ENCODE measurements around the gene LMF1. TPM values are rescaled to one million over a fixed set of nuclear protein-coding genes. Genes with fewer than 3 reads are reported as not detected.
A peak's percentile ranks its signal among the peaks of the same experiment; 100 is the strongest.

Gene LMF1
- total and polyA plus RNA-seq, 2 of the 13 experiments (the other 11 are each of a cell fraction or from before 2014, with no cell fraction given), result 6.8 to 8.5 TPM

- ChIA-PET POLR2A (no interaction called here), CTCF (ENCODE audit: low intra/inter-chr PET ratio, low total read pairs) (no interaction called here)
- Histone ChIP-seq H3K27ac (ENCODE audit: extremely low read length, insufficient read depth, low read length) (no peak overlapping the region), H3K4me1 (ENCODE audit: insufficient read depth, low read length) (peaks cover 33% of the 10 kb centered on the region), H3K9ac (ENCODE audit: insufficient read depth, low read depth, low read length) (no peak overlapping the region), H3K27me3 (ENCODE audit: control insufficient read depth in 1 of 2, insufficient read depth in 2 of 2, low read length in 2 of 2) (no peaks in the 10 kb centered on the region), H3K9me3 (ENCODE audit: low read length) (peaks cover 9% of the 10 kb centered on the region), H3K4me3 (replicated peaks in 1 of 3; ENCODE audit: insufficient read depth in 1 of 3, low read depth in 2 of 3, low read length in 3 of 3) (no peak overlapping the region), H3K36me3 (replicated peaks in 1 of 2; ENCODE audit: control insufficient read depth in 1 of 2, insufficient read depth in 2 of 2, low read length in 2 of 2) (no peaks in the 10 kb centered on the region), H4K20me1 (ENCODE audit: insufficient read depth, low read length) (peaks cover 4% of the 10 kb centered on the region; the same call in 1 of the 2 replicates), H2AFZ (ENCODE audit: low read length) (no peak overlapping the region), H3K4me2 (ENCODE audit: low read depth, low read length) (no peak overlapping the region), H3K79me2 (ENCODE audit: insufficient read depth, low read length) (no peaks in the 10 kb centered on the region)
- intact Hi-C loops (cut with micrococcal nuclease; ENCODE audit: unreplicated experiment) (no loop called here), in situ Hi-C loops (cut with HindIII; ENCODE audit: extremely low pct_ligation_motif_present, low pct_unique_long_range_greater_than_20kb) (no loop called here)
- DNase-seq (ENCODE audit: low spot score) (no peak), ATAC-seq (no peak), FAIRE-seq (no peak)
- TF ChIP-seq ZBTB33 (CRISPR knock-in tag; IDR thresholded peaks at IDR 0.05), result peak; percentile 85; the same call in 1 of the 2 replicates
- TF ChIP-seq MTF1 (CRISPR knock-in tag; IDR thresholded peaks at IDR 0.05), result no peak
- TF ChIP-seq JUNB (CRISPR knock-in tag; IDR thresholded peaks at IDR 0.05; ENCODE audit: borderline replicate concordance), result 0 out of 2 replicates have a peak, but pooled peaks have one; percentile 18
- BruUV-seq (replicated peaks), result no TSS peak
- 96% methylated on average over 36 of the region's 45 CpGs for WGBS (ENCODE audit: low lambda C conversion rate)
Observed at GRCh38 chr16:909281-910000, 61.3 kb downstream of the LMF1 start.

DNA sequence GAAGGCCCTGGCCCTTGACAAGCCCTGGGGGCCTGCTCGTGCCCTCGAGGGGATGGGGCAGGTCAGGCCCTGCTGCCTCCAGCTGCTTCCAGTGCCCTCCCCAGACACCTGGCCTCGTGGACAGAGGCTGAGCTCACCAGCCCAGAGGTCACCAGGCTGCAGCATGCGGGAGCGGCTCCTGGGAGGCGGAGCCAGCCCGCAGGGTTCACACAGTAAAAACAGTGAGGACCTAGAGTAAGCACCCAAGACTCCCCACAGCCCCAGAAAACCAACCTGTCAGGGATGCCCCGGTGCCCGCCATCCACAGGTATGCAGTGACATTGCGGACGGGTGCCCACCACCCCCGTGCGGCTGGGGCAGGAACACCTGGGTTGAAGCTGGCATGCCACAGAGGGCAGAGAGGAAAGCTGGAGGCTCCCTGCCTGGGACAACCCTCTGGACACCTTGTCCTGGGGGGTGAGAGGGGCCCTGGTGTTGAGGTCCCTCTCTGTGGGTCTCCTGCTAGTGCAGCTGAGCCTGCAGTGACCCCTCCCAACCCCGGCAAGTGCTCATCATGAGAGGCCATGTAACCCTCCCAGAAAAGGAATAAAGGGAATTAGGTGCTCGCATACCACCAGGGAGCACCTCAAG lies 62.1 kb downstream of the LMF1 start:
- CTCF ChIA-PET (ENCODE audit: low intra/inter-chr PET ratio, low total read pairs), result no interaction called here
- Histone ChIP-seq H3K79me2 (ENCODE audit: insufficient read depth, low read length) (no peaks in the 10 kb centered on the region), H3K27me3 (ENCODE audit: control insufficient read depth in 1 of 2, insufficient read depth in 2 of 2, low read length in 2 of 2) (no peaks in the 10 kb centered on the region), H3K4me2 (ENCODE audit: low read depth, low read length) (no peak overlapping the region), H3K4me3 (replicated peaks in 1 of 3; ENCODE audit: insufficient read depth in 1 of 3, low read depth in 2 of 3, low read length in 3 of 3) (no peak overlapping the region), H2AFZ (ENCODE audit: low read length) (no peak overlapping the region), H4K20me1 (ENCODE audit: insufficient read depth, low read length) (peaks cover 4% of the 10 kb centered on the region; the same call in 1 of the 2 replicates), H3K4me1 (ENCODE audit: insufficient read depth, low read length) (peaks cover 29% of the 10 kb centered on the region), H3K9me3 (ENCODE audit: low read length) (peaks cover 9% of the 10 kb centered on the region), H3K9ac (ENCODE audit: insufficient read depth, low read depth, low read length) (no peak overlapping the region), H3K27ac (ENCODE audit: extremely low read length, insufficient read depth, low read length) (no peak overlapping the region), H3K36me3 (replicated peaks in 1 of 2; ENCODE audit: control insufficient read depth in 1 of 2, insufficient read depth in 2 of 2, low read length in 2 of 2) (no peaks in the 10 kb centered on the region)
- DNase-seq (ENCODE audit: low spot score) (no peak), ATAC-seq (no peak), FAIRE-seq (no peak)
- BruUV-seq (replicated peaks), result no TSS peak
- intact Hi-C loops (cut with micrococcal nuclease; ENCODE audit: unreplicated experiment), result no loop called here
- in situ Hi-C loops (cut with HindIII; ENCODE audit: extremely low pct_ligation_motif_present, low pct_unique_long_range_greater_than_20kb), result no loop called here
- whole genome bisulfite sequencing (ENCODE audit: low lambda C conversion rate), result 60% methylated on average over 9 of the region's 15 CpGs
- POLR2A ChIA-PET, result no interaction called here
- TF ChIP-seq, protein P1, sequence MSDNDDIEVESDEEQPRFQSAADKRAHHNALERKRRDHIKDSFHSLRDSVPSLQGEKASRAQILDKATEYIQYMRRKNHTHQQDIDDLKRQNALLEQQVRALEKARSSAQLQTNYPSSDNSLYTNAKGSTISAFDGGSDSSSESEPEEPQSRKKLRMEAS (IDR thresholded peaks at IDR 0.05), result peak; percentile 77
- TF ChIP-seq NR2F6 (IDR thresholded peaks at IDR 0.05) (no peak), NR2F6 (CRISPR knock-in tag; IDR thresholded peaks at IDR 0.05) (peak; percentile 57; the same call in 1 of the 2 replicates), HNRNPL (IDR thresholded peaks at IDR 0.05; ENCODE audit: low read depth, low read length) (0 out of 2 replicates have a peak, but pooled peaks have one; percentile 53), RARA (CRISPR knock-in tag; IDR thresholded peaks at IDR 0.05) (peak; percentile 57; the same call in 1 of the 2 replicates), PRDM4 (CRISPR knock-in tag; IDR thresholded peaks at IDR 0.05; ENCODE audit: borderline replicate concordance) (no peak)
- TF ChIP-seq, protein P2, sequence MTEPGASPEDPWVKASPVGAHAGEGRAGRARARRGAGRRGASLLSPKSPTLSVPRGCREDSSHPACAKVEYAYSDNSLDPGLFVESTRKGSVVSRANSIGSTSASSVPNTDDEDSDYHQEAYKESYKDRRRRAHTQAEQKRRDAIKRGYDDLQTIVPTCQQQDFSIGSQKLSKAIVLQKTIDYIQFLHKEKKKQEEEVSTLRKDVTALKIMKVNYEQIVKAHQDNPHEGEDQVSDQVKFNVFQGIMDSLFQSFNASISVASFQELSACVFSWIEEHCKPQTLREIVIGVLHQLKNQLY (CRISPR knock-in tag; IDR thresholded peaks at IDR 0.05), result peak; percentile 45; the same call in 1 of the 2 replicates

Data from HepG2 (cell line).